ENCODE measurements around the gene IFT122. TPM values are rescaled to one million over a fixed set of nuclear protein-coding genes. Genes with fewer than 3 reads are reported as not detected.

Gene IFT122
- total and polyA plus RNA-seq, 2 experiments from 2014 or later, result 10.2 to 38.8 TPM

DNA sequence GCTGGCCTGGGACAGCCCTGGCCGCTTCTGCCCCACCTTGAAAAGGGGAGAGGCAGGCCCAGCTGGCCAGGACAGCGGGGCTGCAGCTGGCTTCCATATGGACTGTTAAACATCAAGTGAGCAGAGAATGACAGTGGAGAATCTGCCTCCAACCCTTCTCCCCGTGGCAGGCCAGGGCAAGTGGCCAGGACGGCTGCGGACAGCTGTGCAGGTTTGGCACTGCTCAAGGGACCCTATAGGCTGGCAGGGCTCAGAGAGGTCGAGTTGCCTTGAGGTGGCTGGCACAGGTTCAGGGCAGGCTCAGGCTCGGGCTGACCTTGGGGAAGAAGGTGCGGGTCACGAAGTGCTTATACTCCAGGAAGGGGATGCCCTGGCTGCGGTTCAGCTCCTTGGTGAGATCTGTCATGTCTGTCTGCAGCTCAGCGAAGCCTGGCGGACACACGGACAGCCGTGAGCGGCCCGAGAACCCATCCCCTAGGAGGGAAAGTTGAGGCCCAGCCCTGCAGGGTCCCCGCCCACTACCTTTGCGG, 127.2 kb downstream of the IFT122 start:
- no peak overlapping the region for H3K4me3 ChIP-seq
- Mint-ChIP-seq H3K4me3 (no peak overlapping the region), H3K36me3 (ENCODE audit: low read depth) (peaks cover 2% of the 10 kb centered on the region; the same call in 1 of the 3 replicates), H3K27me3 (ENCODE audit: insufficient read depth, low read depth, poor library complexity) (peaks cover 7% of the 10 kb centered on the region), H3K27ac (no peak overlapping the region), H3K4me1 (no peaks in the 10 kb centered on the region; the same call in 2 of the 3 replicates), H3K9me3 (no peaks in the 10 kb centered on the region)
- no peak for ATAC-seq
- no peak overlapping the region for H2AFZ ChIP-seq
- H4K20me1 ChIP-seq (replicated peaks; ENCODE audit: insufficient read depth), result no peaks in the 10 kb centered on the region
- no peaks in the 10 kb centered on the region for H3K79me2 ChIP-seq (replicated peaks; ENCODE audit: insufficient read depth)
- no peaks in the 10 kb centered on the region for H3K9me2 ChIP-seq (ENCODE audit: insufficient read depth)
- no peaks in the 10 kb centered on the region for H3K36me3 ChIP-seq (ENCODE audit: insufficient read depth)
- no peaks in the 10 kb centered on the region for H3F3A ChIP-seq (replicated peaks; ENCODE audit: low read depth)
- H3K27ac ChIP-seq (ENCODE audit: low read depth), result no peak overlapping the region
- no peaks in the 10 kb centered on the region for H3K4me1 ChIP-seq (ENCODE audit: insufficient read depth)
- DNase-seq (ENCODE audit: low spot score), result no peak
- TF ChIP-seq NANOG (IDR thresholded peaks at IDR 0.05; ENCODE audit: borderline replicate concordance) (no peak), EZH2 (IDR thresholded peaks at IDR 0.05; ENCODE audit: low read depth, unreplicated experiment) (no peak), ZNF331 (CRISPR knock-in tag; IDR thresholded peaks at IDR 0.05; ENCODE audit: low read depth) (no peak), ZNF114 (CRISPR knock-in tag; IDR thresholded peaks at IDR 0.05) (no peak)
- TF ChIP-seq, protein P1, sequence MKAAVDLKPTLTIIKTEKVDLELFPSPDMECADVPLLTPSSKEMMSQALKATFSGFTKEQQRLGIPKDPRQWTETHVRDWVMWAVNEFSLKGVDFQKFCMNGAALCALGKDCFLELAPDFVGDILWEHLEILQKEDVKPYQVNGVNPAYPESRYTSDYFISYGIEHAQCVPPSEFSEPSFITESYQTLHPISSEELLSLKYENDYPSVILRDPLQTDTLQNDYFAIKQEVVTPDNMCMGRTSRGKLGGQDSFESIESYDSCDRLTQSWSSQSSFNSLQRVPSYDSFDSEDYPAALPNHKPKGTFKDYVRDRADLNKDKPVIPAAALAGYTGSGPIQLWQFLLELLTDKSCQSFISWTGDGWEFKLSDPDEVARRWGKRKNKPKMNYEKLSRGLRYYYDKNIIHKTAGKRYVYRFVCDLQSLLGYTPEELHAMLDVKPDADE (IDR thresholded peaks at IDR 0.05), result no peak
- TF ChIP-seq, protein P2, sequence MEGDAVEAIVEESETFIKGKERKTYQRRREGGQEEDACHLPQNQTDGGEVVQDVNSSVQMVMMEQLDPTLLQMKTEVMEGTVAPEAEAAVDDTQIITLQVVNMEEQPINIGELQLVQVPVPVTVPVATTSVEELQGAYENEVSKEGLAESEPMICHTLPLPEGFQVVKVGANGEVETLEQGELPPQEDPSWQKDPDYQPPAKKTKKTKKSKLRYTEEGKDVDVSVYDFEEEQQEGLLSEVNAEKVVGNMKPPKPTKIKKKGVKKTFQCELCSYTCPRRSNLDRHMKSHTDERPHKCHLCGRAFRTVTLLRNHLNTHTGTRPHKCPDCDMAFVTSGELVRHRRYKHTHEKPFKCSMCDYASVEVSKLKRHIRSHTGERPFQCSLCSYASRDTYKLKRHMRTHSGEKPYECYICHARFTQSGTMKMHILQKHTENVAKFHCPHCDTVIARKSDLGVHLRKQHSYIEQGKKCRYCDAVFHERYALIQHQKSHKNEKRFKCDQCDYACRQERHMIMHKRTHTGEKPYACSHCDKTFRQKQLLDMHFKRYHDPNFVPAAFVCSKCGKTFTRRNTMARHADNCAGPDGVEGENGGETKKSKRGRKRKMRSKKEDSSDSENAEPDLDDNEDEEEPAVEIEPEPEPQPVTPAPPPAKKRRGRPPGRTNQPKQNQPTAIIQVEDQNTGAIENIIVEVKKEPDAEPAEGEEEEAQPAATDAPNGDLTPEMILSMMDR (conservative IDR thresholded peaks at IDR 0.05; ENCODE audit: low read depth in 2 of 2), result no peak
- H3K27me3 ChIP-seq (ENCODE audit: insufficient read depth), result no peaks in the 10 kb centered on the region
- H3K4me2 ChIP-seq, result no peak overlapping the region

DNA sequence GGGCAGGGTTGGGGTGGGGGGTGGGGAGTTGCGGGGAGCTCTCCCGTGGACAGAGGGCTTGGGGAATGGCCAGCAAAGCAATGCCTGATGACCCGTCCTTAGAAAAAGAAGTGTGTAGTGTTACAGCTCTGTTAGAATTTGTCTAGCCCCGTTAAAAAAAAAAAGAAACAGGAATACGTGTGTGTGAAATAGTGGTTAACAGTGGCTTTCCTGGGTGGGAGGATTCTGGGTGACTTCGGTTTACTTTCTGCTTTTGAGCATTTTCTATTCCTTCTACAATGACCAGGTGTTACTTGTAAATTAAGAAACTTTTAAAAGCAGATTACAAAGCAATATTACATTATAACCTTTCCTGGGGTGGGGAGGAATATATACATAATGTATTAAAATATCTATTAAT, 127.9 kb downstream of the IFT122 start:
- H3K9me3 Mint-ChIP-seq, result no peaks in the 10 kb centered on the region
- DNase-seq (ENCODE audit: low spot score) (no peak), ATAC-seq (no peak)
- H3K79me2 ChIP-seq (replicated peaks; ENCODE audit: insufficient read depth), result no peaks in the 10 kb centered on the region
- H3K4me2 ChIP-seq, result no peak overlapping the region
- no peak overlapping the region for H3K4me3 Mint-ChIP-seq
- no peaks in the 10 kb centered on the region for H3K9me2 ChIP-seq (ENCODE audit: insufficient read depth)
- H3K36me3 ChIP-seq (ENCODE audit: insufficient read depth), result no peaks in the 10 kb centered on the region
- peaks cover 2% of the 10 kb centered on the region; the same call in 1 of the 3 replicates for H3K36me3 Mint-ChIP-seq (ENCODE audit: low read depth)
- no peaks in the 10 kb centered on the region for H3F3A ChIP-seq (replicated peaks; ENCODE audit: low read depth)
- no peaks in the 10 kb centered on the region for H3K27me3 ChIP-seq (ENCODE audit: insufficient read depth)
- H3K4me3 ChIP-seq, result no peak overlapping the region
- no peak overlapping the region for H3K27ac ChIP-seq (ENCODE audit: low read depth)
- H3K4me1 ChIP-seq (ENCODE audit: insufficient read depth), result no peaks in the 10 kb centered on the region
- H3K27ac Mint-ChIP-seq, result no peak overlapping the region
- H3K4me1 Mint-ChIP-seq, result peaks cover 2% of the 10 kb centered on the region
- peaks cover 7% of the 10 kb centered on the region for H3K27me3 Mint-ChIP-seq (ENCODE audit: insufficient read depth, low read depth, poor library complexity)
- no peaks in the 10 kb centered on the region for H4K20me1 ChIP-seq (replicated peaks; ENCODE audit: insufficient read depth)
- no peak overlapping the region for H2AFZ ChIP-seq
- no peak for TF ChIP-seq JUNB (IDR thresholded peaks at IDR 0.05; ENCODE audit: unreplicated experiment)
- TF ChIP-seq ZNF114 (CRISPR knock-in tag; IDR thresholded peaks at IDR 0.05), result no peak
- no peak for TF ChIP-seq CREB1 (CRISPR knock-in tag; IDR thresholded peaks at IDR 0.05; ENCODE audit: low read depth)
- TF ChIP-seq, protein P3, sequence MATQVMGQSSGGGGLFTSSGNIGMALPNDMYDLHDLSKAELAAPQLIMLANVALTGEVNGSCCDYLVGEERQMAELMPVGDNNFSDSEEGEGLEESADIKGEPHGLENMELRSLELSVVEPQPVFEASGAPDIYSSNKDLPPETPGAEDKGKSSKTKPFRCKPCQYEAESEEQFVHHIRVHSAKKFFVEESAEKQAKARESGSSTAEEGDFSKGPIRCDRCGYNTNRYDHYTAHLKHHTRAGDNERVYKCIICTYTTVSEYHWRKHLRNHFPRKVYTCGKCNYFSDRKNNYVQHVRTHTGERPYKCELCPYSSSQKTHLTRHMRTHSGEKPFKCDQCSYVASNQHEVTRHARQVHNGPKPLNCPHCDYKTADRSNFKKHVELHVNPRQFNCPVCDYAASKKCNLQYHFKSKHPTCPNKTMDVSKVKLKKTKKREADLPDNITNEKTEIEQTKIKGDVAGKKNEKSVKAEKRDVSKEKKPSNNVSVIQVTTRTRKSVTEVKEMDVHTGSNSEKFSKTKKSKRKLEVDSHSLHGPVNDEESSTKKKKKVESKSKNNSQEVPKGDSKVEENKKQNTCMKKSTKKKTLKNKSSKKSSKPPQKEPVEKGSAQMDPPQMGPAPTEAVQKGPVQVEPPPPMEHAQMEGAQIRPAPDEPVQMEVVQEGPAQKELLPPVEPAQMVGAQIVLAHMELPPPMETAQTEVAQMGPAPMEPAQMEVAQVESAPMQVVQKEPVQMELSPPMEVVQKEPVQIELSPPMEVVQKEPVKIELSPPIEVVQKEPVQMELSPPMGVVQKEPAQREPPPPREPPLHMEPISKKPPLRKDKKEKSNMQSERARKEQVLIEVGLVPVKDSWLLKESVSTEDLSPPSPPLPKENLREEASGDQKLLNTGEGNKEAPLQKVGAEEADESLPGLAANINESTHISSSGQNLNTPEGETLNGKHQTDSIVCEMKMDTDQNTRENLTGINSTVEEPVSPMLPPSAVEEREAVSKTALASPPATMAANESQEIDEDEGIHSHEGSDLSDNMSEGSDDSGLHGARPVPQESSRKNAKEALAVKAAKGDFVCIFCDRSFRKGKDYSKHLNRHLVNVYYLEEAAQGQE (IDR thresholded peaks at IDR 0.05; ENCODE audit: unreplicated experiment), result no peak
- TF ChIP-seq POLR2AphosphoS5 (IDR thresholded peaks at IDR 0.05; ENCODE audit: low read depth), result no peak
